ENCODE measurements around the gene AGPAT2. TPM values are rescaled to one million over a fixed set of nuclear protein-coding genes. Genes with fewer than 3 reads are reported as not detected.
"Not testable (repeated sequence)": the region's sequence is repeated elsewhere in the genome, so short reads cannot be mapped to it uniquely, and the experiment has no call there.

Gene AGPAT2
- total RNA-seq, 1 donor from 2014 or later = 129 TPM

DNA sequence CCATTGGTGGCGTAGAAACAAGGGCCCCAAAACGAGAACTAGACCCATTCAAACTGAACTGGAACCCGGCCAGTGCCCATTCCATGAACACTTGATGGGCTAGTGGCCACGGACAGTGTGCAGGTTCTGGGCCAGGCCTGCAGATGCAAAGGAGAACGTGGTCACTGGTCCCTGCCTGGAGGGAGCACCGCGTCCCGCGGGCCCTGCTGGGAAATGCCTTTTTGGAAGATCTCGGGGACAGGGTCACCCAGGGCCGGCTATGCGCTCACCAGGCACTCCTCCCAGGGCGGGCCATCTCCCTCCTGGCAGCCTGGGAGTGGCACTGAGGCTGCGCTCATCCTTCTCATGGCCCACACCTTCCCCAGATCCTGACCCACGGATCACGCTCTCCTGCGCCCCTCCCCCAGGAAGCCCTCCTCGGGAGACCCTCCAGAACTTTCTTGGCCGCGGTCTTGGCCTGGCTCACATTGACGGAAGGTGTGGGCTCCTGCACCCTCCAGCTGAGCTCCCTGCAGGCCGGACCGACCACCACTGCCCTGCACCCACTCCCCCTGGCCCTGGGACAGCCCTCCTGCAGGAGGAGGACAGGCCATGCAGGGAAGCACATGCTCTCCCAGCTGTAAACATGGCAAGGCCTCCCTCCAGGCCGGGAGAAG is 22.3 kb upstream of the AGPAT2 start:
- H3K4me3 ChIP-seq = no peak overlapping the region
- H3K9me3 ChIP-seq = no peaks in the 10 kb centered on the region
- H3K27me3 ChIP-seq = peaks cover 6% of the 10 kb centered on the region
- no peak for DNase-seq (ENCODE audit: low spot score in 2 of 2)
- H3K36me3 ChIP-seq = no peaks in the 10 kb centered on the region
- H3K27ac ChIP-seq = no peak overlapping the region
- intact Hi-C loops (cut with DNase I) = no loop called here
- peaks cover 0 to 7% of the 10 kb centered on the region in 2 donors for H3K4me1 ChIP-seq
- TF ChIP-seq, protein P1, sequence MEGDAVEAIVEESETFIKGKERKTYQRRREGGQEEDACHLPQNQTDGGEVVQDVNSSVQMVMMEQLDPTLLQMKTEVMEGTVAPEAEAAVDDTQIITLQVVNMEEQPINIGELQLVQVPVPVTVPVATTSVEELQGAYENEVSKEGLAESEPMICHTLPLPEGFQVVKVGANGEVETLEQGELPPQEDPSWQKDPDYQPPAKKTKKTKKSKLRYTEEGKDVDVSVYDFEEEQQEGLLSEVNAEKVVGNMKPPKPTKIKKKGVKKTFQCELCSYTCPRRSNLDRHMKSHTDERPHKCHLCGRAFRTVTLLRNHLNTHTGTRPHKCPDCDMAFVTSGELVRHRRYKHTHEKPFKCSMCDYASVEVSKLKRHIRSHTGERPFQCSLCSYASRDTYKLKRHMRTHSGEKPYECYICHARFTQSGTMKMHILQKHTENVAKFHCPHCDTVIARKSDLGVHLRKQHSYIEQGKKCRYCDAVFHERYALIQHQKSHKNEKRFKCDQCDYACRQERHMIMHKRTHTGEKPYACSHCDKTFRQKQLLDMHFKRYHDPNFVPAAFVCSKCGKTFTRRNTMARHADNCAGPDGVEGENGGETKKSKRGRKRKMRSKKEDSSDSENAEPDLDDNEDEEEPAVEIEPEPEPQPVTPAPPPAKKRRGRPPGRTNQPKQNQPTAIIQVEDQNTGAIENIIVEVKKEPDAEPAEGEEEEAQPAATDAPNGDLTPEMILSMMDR (IDR thresholded peaks at IDR 0.05) = no peak

DNA sequence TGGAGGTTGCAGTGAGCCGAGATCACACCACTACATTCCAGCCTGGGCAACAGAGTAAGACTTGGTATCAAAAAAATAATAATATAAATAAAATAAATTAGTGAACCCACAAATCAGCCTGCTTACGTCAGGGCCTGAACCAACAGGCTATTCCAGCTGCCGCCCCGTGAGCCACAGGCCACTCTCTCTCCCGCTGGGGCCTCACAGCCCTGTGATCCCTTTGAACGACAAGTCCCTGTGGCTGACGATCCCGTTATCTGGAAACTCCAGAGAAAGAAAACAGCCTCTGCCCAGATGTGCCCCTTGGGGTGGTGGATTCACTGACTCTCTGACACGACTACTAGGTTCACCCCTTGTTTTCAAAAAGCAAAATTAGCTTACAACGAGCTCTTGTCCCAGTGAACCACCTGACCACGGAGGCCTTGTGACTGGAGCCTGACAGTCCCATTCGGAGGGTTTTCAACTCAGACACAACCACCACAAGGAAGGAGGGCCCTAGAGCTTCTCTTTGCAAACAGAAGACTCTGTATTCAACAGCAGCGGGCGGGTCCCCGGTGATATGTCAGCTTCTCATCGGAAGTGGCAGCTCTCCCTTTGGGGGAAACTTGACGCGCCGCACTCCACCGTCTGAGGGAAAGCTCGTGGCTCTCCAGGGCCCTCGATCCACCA is 20.7 kb upstream of the AGPAT2 start:
- intact Hi-C loops (cut with DNase I) = no loop called here
- Histone ChIP-seq H3K9me3 (no peaks in the 10 kb centered on the region), H3K4me1 (peaks cover 0 to 7% of the 10 kb centered on the region in 2 donors), H3K27me3 (peaks cover 6% of the 10 kb centered on the region), H3K4me3 (no peak overlapping the region), H3K27ac (no peak overlapping the region), H3K36me3 (no peaks in the 10 kb centered on the region)
- TF ChIP-seq, protein P1 (IDR thresholded peaks at IDR 0.05) = no peak
- no peak for DNase-seq (ENCODE audit: low spot score in 2 of 2)

DNA sequence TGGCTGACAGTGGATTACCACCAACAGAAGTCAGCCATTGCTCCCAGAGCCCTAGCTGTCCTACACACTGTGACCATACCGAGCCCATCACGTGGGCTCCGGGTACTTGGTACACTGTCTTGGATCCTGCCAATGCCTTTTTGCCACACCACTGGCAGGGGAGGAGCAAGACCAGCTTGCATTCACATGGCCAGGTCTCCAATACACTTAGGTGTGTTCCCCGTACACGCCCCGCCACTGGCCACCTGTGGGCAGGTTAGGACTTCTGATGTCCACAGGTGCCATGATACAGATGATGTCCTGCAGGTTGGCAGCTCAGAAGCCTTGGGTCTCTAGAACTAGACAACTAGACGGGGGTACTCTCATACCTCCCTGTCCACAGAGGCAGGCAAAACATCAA is 19.8 kb upstream of the AGPAT2 start:
- TF ChIP-seq, protein P1 (IDR thresholded peaks at IDR 0.05) = no peak
- intact Hi-C loops (cut with DNase I) = no loop called here
- Histone ChIP-seq H3K36me3 (no peaks in the 10 kb centered on the region), H3K4me3 (no peak overlapping the region), H3K4me1 (peaks cover 0 to 4% of the 10 kb centered on the region in 2 donors), H3K9me3 (no peaks in the 10 kb centered on the region), H3K27ac (no peak overlapping the region), H3K27me3 (peaks cover 4% of the 10 kb centered on the region)
- no peak for DNase-seq (ENCODE audit: low spot score in 2 of 2)

DNA sequence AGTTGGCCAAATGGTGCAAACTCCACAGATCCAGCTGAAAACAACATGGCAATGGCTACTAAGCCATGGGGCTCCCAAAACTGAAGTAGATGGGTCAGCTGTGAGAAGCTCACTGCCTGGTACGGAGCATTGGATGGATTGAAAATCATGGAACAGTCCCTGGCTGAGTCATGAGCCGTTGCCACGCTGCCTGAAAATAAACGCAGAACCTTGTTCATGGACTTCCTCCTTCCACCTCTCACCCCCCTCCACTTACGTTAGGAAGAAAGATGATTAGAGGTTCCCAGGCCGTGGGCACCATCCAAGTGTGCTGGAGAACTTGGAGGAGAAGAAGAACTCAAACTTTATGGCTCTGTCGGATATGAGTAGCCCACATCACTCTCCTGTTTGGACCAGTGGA is 18.3 kb upstream of the AGPAT2 start:
- Histone ChIP-seq H3K27ac (no peak overlapping the region), H3K4me3 (no peak overlapping the region), H3K4me1 (no peaks in the 10 kb centered on the region), H3K27me3 (peaks cover 12% of the 10 kb centered on the region), H3K9me3 (no peaks in the 10 kb centered on the region), H3K36me3 (no peaks in the 10 kb centered on the region)
- intact Hi-C loops (cut with DNase I) = no loop called here
- DNase-seq (ENCODE audit: low spot score in 2 of 2) = no peak
- TF ChIP-seq, protein P1 (IDR thresholded peaks at IDR 0.05) = no peak

DNA sequence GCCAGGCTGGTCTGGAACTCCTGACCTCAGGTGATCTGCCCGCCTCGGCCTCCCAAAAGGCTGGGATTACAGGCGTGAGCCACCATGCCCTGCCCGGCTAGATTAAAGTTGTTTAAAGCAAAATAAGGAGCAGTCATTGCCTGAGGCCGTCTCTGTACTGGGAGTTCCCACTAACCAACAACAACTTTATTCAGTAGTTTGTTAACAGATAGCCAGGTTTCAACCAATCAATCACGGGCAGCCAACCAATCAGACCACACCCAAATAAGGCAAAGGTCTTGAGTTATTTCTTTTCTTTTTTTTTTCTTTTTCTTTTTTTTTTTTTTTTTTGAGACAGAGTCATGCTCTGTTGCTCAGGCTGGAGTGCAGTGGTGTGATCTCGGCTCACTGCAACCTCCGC is 17.5 kb upstream of the AGPAT2 start:
- H3K4me1 ChIP-seq; H3K4me3 ChIP-seq; DNase-seq (ENCODE audit: low spot score in 2 of 2); H3K9me3 ChIP-seq; intact Hi-C loops (cut with DNase I); H3K36me3 ChIP-seq; H3K27ac ChIP-seq: not testable (repeated sequence)
- peaks cover 12% of the 10 kb centered on the region for H3K27me3 ChIP-seq

DNA sequence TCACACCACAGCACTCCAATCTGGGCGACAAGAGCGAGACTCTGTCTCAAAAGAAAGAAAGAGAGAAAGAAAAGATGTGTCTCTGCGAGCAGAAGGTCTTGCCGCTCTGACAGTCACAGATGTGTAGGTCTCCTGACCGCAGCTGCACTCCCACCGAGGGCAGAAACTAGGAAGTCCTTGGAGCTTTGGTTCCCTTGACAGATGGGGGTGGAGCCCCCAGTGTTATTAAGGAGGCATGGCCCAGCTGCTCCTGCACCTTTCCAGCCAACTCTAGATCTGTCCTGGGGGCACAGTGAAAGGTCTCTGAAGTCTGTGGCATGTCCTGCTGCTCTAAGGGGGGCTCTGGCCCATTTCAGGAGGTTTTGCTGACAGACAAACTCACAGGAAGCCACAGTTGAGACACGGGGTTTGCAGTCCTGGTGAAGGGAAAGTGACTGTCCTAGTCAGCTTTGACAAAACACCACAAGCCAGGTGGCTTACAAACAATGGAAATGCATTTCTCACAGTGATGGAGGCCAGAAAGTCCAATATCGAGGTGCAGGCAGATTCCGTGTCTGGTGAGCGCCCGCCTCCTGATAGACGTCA is 16.1 kb upstream of the AGPAT2 start:
- intact Hi-C loops (cut with DNase I) = no loop called here
- Histone ChIP-seq H3K36me3 (no peaks in the 10 kb centered on the region), H3K9me3 (no peaks in the 10 kb centered on the region), H3K27me3 (peaks cover 12% of the 10 kb centered on the region), H3K27ac (no peak overlapping the region), H3K4me3 (no peak overlapping the region), H3K4me1 (no peaks in the 10 kb centered on the region)
- no peak for DNase-seq (ENCODE audit: low spot score in 2 of 2)
- TF ChIP-seq, protein P1 (IDR thresholded peaks at IDR 0.05) = no peak

Measured in ascending aorta (tissue), 2 donors.